HL-60 (cell line): ENCODE measurements around the gene NACC2.

Experiments used
- CTCF ChIP-seq: IDR thresholded peaks from one replicate; pipeline ENCODE4 v1.5.1; 2011; ENCODE audit warnings: low read length, control low read depth, inconsistent platforms; ENCODE audit not compliant: insufficient read depth
- GABPA ChIP-seq: IDR thresholded peaks from 2 replicates; pipeline ENCODE4 v1.6.1; 2012; ENCODE audit warnings: low read depth
- POLR2AphosphoS5 ChIP-seq: IDR thresholded peaks from 2 replicates; pipeline ENCODE4 v1.6.1; 2012; ENCODE audit warnings: low read depth
- REST ChIP-seq: IDR thresholded peaks from 2 replicates; pipeline ENCODE4 v1.6.1; 2012; ENCODE audit warnings: low read depth; ENCODE audit not compliant: insufficient replicate concordance
- SPI1 ChIP-seq: IDR thresholded peaks from 2 replicates; pipeline ENCODE4 v1.6.1; 2012; ENCODE audit warnings: low read depth, mild to moderate bottlenecking, borderline replicate concordance

GRCh38 chr9:136054798-136055714, 40.0 kb downstream of the NACC2 start:
- TF ChIP-seq CTCF (no peak), SPI1 (no peak), REST (no peak), POLR2AphosphoS5 (no peak), GABPA (no peak)
